Peyer's patch (tissue), 4 donors: ENCODE measurements around the gene PTN. TPM values are rescaled to one million over a fixed set of nuclear protein-coding genes. Genes with fewer than 3 reads are reported as not detected.

Source experiments
- DNase-seq, 3 donors: peaks; one replicate each; pipeline ENCODE4 v3.0.0-alpha.2; 2017 to 2019
- H3K27ac ChIP-seq, 4 donors: fragments of 200-600 bp; sonication (generic); one replicate each; pipeline ENCODE4 v1.5.1; 2016 to 2019
- H3K27me3 ChIP-seq, 2 donors: fragments of 200-600 bp; sonication (generic); one replicate each; pipeline ENCODE4 v1.5.1; 2019
- H3K36me3 ChIP-seq, 3 donors: fragments of 200-600 bp; sonication (generic); one replicate each; pipeline ENCODE4 v1.5.1; 2016 to 2019
- H3K4me1 ChIP-seq, 4 donors: fragments of 200-600 bp; sonication (generic); one replicate each; pipeline ENCODE4 v1.5.1; 2016 to 2019
- H3K4me3 ChIP-seq, 4 donors: fragments of 200-600 bp; sonication (generic); 1 replicate in 3 of 4; 2 replicates in 1 of 4; pipeline ENCODE4 v1.5.1; 2016 to 2019; ENCODE audit warnings: mild to moderate bottlenecking in 1 of 4
- H3K9me3 ChIP-seq, 4 donors: fragments of 200-600 bp; sonication (generic); one replicate each; pipeline ENCODE4 v1.5.1; 2016 to 2019; ENCODE audit warnings: mild to moderate bottlenecking in 1 of 4
- POLR2A ChIP-seq, 2 donors: fragments of 450-650 bp; IDR thresholded peaks; one replicate each; pipeline ENCODE4 v1.5.1; 2017; ENCODE audit warnings: antibody characterized with exemption in 2 of 2, mild to moderate bottlenecking in 2 of 2, moderate library complexity in 2 of 2
- total RNA-seq, 4 donors: library from RNA; depleted of rRNA; stranded (reverse); fragments of >200 nt; gene quantifications; one replicate each; pipeline ENCODE4 v1.1.0, GENCODE V29; 2016
- TF ChIP-seq, protein P1 (sequence below), 6 experiments: fragments of 450-650 bp in 4 of 6; fragments of 200-600 bp in 2 of 6; sonication (generic) in 1 of 6; IDR thresholded peaks; one replicate each; pipeline ENCODE4 v1.5.1; 2017 to 2019; ENCODE audit warnings: antibody characterized with exemption in 6 of 6, mild to moderate bottlenecking in 3 of 6, moderate library complexity in 1 of 6

The PTN gene
- total RNA-seq, 4 donors from 2014 or later: 2.8 to 6.7 (median 4.0) TPM

DNA sequence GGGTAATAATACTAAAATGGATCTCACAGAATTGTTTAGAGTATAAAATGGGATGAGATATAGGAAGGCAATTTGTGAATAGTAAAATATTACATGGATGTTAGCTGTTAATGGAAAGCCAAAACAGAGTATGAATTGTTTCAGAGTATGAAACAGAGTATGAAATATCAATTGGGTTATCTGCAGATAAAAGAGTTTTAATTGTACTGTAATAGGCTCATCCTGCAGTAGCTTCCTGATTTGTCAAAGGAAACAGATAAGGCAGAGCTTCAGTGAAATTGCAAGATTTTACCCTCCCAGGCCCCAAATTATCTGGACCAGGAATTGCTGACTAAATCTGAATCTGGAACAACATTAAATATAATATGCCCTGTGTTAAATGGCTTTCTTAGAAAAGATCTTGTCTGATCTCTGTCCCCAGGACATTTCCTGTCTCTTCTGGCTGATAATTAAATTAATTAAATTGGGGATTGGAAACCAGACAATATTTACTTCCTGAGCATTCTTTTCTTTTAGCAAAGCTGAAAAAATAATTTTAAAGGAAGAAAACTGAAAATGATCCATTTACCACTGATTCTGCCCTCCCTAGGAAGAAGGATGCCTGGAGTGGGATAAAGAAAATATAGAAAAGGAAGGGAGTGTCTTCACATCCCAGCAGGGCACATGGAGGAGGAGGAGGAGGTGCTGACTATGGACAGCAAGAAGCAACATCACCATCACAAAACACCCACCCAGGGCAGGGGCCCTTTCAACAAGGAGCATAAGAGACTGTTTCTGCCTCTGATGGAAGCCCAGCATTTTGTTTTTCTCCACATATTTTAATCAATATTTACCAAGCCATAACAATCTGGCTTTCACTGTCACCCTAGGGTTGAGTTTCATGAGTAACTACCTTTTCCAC is 18.5 kb downstream of the PTN start:
- Histone ChIP-seq H3K4me1 (no peaks in the 10 kb centered on the region), H3K27me3 (no peaks in the 10 kb centered on the region), H3K4me3 (no peak overlapping the region), H3K9me3 (no peaks in the 10 kb centered on the region), H3K27ac (no peak overlapping the region), H3K36me3 (no peaks in the 10 kb centered on the region)
- TF ChIP-seq POLR2A (IDR thresholded peaks at IDR 0.05): no peak
- TF ChIP-seq, protein P1, sequence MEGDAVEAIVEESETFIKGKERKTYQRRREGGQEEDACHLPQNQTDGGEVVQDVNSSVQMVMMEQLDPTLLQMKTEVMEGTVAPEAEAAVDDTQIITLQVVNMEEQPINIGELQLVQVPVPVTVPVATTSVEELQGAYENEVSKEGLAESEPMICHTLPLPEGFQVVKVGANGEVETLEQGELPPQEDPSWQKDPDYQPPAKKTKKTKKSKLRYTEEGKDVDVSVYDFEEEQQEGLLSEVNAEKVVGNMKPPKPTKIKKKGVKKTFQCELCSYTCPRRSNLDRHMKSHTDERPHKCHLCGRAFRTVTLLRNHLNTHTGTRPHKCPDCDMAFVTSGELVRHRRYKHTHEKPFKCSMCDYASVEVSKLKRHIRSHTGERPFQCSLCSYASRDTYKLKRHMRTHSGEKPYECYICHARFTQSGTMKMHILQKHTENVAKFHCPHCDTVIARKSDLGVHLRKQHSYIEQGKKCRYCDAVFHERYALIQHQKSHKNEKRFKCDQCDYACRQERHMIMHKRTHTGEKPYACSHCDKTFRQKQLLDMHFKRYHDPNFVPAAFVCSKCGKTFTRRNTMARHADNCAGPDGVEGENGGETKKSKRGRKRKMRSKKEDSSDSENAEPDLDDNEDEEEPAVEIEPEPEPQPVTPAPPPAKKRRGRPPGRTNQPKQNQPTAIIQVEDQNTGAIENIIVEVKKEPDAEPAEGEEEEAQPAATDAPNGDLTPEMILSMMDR (IDR thresholded peaks at IDR 0.05): no peak
- DNase-seq: no peak

DNA sequence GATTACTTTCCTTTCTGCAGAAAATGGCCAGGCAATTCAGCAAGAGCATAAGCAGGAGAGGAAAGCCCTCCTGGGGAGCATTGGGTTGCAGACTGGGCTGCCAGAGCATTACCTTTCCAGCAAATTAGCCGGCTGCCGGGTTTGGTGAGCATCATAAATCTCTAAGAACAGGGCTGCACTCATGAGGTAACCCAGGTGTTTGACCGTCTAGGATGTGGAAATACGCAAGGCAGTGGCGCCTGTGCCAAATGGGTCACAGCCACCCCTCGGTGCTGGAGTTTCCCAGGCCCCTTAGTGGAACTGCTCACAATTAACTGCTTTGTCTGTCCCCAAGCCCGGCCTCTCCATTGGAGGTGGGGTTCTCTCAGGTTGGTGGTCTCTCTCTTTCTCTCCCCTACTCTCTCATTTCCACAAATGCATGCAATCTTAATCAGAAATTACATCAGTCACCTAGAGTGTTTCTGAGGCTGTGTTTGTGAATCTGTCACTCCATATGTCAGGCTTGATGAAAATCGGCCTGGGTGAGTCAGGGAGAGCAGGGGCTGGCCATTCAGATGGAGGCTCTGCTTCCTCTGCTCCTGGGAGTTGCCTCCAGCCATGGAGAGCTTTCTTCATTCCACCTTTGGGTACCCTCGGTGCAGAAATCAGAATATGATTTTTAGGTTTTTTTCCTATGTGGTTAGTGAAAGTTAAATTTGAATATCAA is 26.7 kb downstream of the PTN start:
- Histone ChIP-seq H3K9me3 (no peaks in the 10 kb centered on the region), H3K27ac (no peak overlapping the region)
- no peak for TF ChIP-seq POLR2A (IDR thresholded peaks at IDR 0.05)

DNA sequence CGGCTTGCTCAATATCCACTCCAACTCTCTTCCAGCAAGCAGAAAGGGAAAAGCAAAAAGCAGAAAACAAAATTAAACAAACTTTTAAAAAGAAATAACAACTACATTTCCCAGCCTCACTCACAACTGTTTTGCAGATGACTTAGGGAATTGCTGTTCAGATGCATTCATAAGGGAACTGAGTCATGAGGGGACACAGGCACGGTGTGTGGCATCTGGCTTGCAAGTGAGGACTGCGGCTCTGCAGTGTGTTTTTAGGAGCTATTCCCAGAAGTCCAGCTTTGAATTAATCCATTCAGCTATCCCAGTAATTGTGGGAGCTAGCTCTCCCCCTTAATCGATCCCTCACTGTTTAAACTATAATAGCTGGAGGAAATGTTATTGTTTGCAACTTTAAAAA is 30.3 kb downstream of the PTN start:
- H3K27ac ChIP-seq: no peak overlapping the region
- no peaks in the 10 kb centered on the region for H3K27me3 ChIP-seq
- no peaks in the 10 kb centered on the region for H3K36me3 ChIP-seq
- no peak for TF ChIP-seq POLR2A (IDR thresholded peaks at IDR 0.05)
- TF ChIP-seq, protein P1 (IDR thresholded peaks at IDR 0.05): no peak
- no peaks in the 10 kb centered on the region for H3K4me1 ChIP-seq
- no peaks in the 10 kb centered on the region for H3K9me3 ChIP-seq
- DNase-seq: no peak
- no peak overlapping the region for H3K4me3 ChIP-seq

More for the DNA sequence above, 26.7 kb downstream of the PTN start:
- Histone ChIP-seq H3K36me3 (no peaks in the 10 kb centered on the region), H3K27me3 (no peaks in the 10 kb centered on the region), H3K4me1 (no peaks in the 10 kb centered on the region), H3K4me3 (no peak overlapping the region)
- no peak for DNase-seq

DNA sequence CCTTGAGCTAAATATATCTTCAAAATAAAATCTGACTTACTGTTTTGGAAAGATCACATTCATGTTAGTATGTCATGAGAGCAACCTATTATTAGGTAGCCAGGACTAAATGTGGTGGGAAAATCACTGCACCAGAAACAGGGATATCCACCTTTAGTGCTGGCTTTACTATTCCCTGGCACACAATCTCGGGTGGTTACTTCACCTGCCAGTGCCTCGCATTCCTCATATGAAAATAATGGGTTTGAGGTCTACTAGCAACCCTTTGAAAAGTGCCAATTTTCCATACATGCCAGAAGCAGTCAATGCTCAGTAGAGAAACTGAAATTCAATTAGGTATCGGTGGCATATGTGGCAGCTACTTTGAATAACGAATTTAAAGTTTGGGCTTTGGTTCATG is 36.8 kb downstream of the PTN start:
- H3K4me1 ChIP-seq: no peaks in the 10 kb centered on the region
- H3K27ac ChIP-seq: no peak overlapping the region
- no peak for TF ChIP-seq POLR2A (IDR thresholded peaks at IDR 0.05)
- TF ChIP-seq, protein P1 (IDR thresholded peaks at IDR 0.05): no peak
- no peaks in the 10 kb centered on the region for H3K9me3 ChIP-seq
- H3K27me3 ChIP-seq: no peaks in the 10 kb centered on the region
- no peak overlapping the region for H3K4me3 ChIP-seq
- DNase-seq: no peak
- H3K36me3 ChIP-seq: no peaks in the 10 kb centered on the region

DNA sequence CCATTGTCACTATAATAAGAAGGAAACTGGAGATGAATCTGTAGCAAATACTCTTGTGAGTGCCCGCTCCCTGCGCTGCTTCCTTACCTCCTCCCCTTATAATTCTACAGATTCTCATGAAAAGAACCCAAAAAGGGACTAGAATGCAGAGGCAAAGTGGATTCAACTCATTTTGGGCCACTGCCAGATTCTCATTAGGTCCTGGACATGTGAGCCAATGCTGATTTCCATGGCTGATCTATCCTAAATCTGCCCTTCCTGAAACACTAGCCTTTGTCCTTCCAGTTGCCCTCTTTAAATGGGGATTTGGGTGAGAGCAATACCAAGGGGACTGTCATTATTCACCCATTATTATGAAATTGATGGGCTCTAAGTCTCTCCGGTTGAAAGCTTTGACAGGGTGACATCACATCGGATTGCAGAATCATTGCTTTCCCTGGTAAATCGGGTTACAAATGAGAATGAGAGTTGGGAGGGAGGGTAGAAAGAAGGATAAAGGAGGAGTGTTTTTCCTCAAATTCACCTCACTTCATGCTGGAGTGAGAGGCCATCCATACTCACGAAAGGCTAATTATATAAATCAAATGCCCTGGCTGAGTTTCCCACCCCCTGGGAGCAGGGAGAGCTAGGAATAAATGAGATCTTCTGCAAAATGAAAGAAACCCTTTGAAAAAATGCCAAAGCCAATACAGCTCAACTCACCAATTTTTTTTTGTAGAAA is 37.5 kb downstream of the PTN start:
- H3K4me1 ChIP-seq: no peaks in the 10 kb centered on the region
- H3K4me3 ChIP-seq: no peak overlapping the region
- DNase-seq: no peak
- no peak for TF ChIP-seq POLR2A (IDR thresholded peaks at IDR 0.05)
- TF ChIP-seq, protein P1 (IDR thresholded peaks at IDR 0.05): no peak
- no peaks in the 10 kb centered on the region for H3K36me3 ChIP-seq
- no peaks in the 10 kb centered on the region for H3K9me3 ChIP-seq
- no peaks in the 10 kb centered on the region for H3K27me3 ChIP-seq
- no peak overlapping the region for H3K27ac ChIP-seq
